Lung (tissue), 12 donors: ENCODE results near the gene VWA5B1. TPM values are rescaled to one million over a fixed set of nuclear protein-coding genes. Genes with fewer than 3 reads are reported as not detected.

Experiments
- ATAC-seq: fragments of 200-7000 bp; cut with Tn5 transposase; one replicate; pipeline ENCODE4 v1.9.1; 2020; ENCODE audit warnings: moderate number of reproducible peaks; ENCODE audit not compliant: insufficient read depth, low FRiP score
- DNase-seq, 3 donors: peaks; one replicate each; pipeline ENCODE4 v3.0.0-alpha.2; 2013 to 2017
- H3K27ac ChIP-seq, 2 donors: one replicate each; pipeline ENCODE4 v1.5.1; 2013; ENCODE audit warnings: mild to moderate bottlenecking in 2 of 2, moderate library complexity in 2 of 2, control low read depth in 1 of 2, inconsistent platforms in 1 of 2, low read depth in 1 of 2, low read length in 1 of 2
- H3K27me3 ChIP-seq, 3 donors: one replicate each; pipeline ENCODE4 v1.5.1; 2013; ENCODE audit warnings: low read length in 2 of 3; ENCODE audit not compliant: control insufficient read depth in 3 of 3, insufficient read depth in 3 of 3
- H3K36me3 ChIP-seq, 4 donors: one replicate each; pipeline ENCODE4 v1.5.1; 2013; ENCODE audit warnings: low read length in 4 of 4, mild to moderate bottlenecking in 1 of 4, moderate library complexity in 1 of 4; ENCODE audit not compliant: control insufficient read depth in 4 of 4, insufficient read depth in 4 of 4
- H3K4me1 ChIP-seq, 5 donors: one replicate each; pipeline ENCODE4 v1.5.1; 2013; ENCODE audit warnings: low read length in 5 of 5, mild to moderate bottlenecking in 2 of 5, moderate library complexity in 1 of 5; ENCODE audit not compliant: control insufficient read depth in 5 of 5, insufficient read depth in 5 of 5
- H3K4me3 ChIP-seq: one replicate; pipeline ENCODE4 v1.5.1; 2013; ENCODE audit warnings: mild to moderate bottlenecking, control low read depth, moderate library complexity
- H3K9ac ChIP-seq, 2 donors: one replicate each; pipeline ENCODE4 v1.5.1; 2013; ENCODE audit warnings: low read length in 2 of 2, control low read depth in 1 of 2; ENCODE audit not compliant: insufficient read depth in 1 of 2
- H3K9me3 ChIP-seq, 4 donors: one replicate each; pipeline ENCODE4 v1.5.1; 2013; ENCODE audit warnings: low read length in 3 of 4, mild to moderate bottlenecking in 1 of 4, moderate library complexity in 1 of 4; ENCODE audit not compliant: control insufficient read depth in 4 of 4, insufficient read depth in 3 of 4
- CTCF ChIP-seq: IDR thresholded peaks from 2 replicates; pipeline ENCODE4 v1.5.1; 2012; ENCODE audit warnings: mild to moderate bottlenecking; ENCODE audit errors: control extremely low read depth, extremely low read depth
- WGBS, 2 donors: extraction: QIAGEN DNeasy Blood & Tissue Kit; methylation state at CpG; one replicate each; pipeline ENCODE4 v1.1.7; 2013; 5-methylcytosine and 5-hydroxymethylcytosine counted together
- polyA plus RNA-seq, 2 donors: library from polyadenylated mRNA; stranded (reverse); fragments of 200-250 nt; gene quantifications; one replicate each; pipeline ENCODE4 v1.2.1, GENCODE V29; 2013
- total RNA-seq, 2 donors: library from RNA; depleted of rRNA in 1 of 2; stranded (reverse); fragments of >200 nt in 1 of 2; gene quantifications; one replicate each; pipeline ENCODE4 v1.2.1, GENCODE V29; 2014 to 2021
- donor health status: control.
- donor health status: control.
- donor health status: Bipolar disorder and iron deficiency.
- donor health status: healthy.
- donor health status: DM: yes; HTN: yes; CAD: no.

The VWA5B1 gene
- total and polyA plus RNA-seq, 4 donors: 0.02 to 0.40 (median 0.26) TPM

GRCh38 chr1:20343938-20344302 lies 53.2 kb downstream of the VWA5B1 start:
- Histone ChIP-seq H3K27ac (no peak overlapping the region), H3K27me3 (peaks cover 0 to 27% (median 4%) of the 10 kb centered on the region in 3 donors), H3K9ac (no peak overlapping the region), H3K4me3 (no peak overlapping the region), H3K36me3 (no peaks in the 10 kb centered on the region), H3K9me3 (peaks cover 0 to 3% (median 0%) of the 10 kb centered on the region in 4 donors), H3K4me1 (peaks cover 0 to 7% (median 0%) of the 10 kb centered on the region in 5 donors)
- 22 to 32% methylated on average over 7 to 10 of the region's 10 CpGs for WGBS, 2 donors
- ATAC-seq (no peak), DNase-seq (no peak)
- TF ChIP-seq CTCF: no peak

DNA sequence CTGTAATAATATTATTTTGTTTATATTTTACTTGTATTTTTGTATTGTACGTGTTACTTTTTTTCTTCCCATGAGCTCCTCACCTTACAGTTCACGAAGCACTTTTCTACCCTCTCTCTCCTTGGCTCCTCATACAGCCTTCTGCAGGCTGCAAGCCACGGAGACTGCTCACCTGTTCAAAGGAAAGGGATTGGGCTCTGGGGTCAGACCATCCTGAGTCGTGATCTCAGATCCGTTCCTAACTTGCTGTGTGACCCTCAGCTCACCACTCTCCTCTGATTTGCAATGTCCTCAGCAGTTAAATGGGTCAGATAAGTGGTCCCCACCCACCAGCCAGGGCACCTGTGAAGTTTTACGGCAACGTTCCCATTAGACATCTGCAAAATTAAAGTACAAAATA lies 54.1 kb downstream of the VWA5B1 start:
- no peaks in the 10 kb centered on the region for H3K36me3 ChIP-seq
- TF ChIP-seq CTCF: no peak
- no peak overlapping the region for H3K27ac ChIP-seq
- peaks cover 0 to 23% (median 4%) of the 10 kb centered on the region in 3 donors for H3K27me3 ChIP-seq
- DNase-seq (no peak), ATAC-seq (no peak)
- no peak overlapping the region for H3K9ac ChIP-seq
- peaks cover 0 to 3% (median 0%) of the 10 kb centered on the region in 4 donors for H3K9me3 ChIP-seq
- H3K4me1 ChIP-seq: peaks cover 0 to 7% (median 0%) of the 10 kb centered on the region in 5 donors
- no peak overlapping the region for H3K4me3 ChIP-seq
- WGBS, 2 donors: 47 to 51% methylated on average over 7 of the region's 7 CpGs

GRCh38 chr1:20345419-20345818 lies 54.7 kb downstream of the VWA5B1 start:
- Histone ChIP-seq H3K9ac (no peak overlapping the region), H3K27me3 (peaks cover 0 to 19% (median 4%) of the 10 kb centered on the region in 3 donors), H3K36me3 (no peaks in the 10 kb centered on the region), H3K27ac (no peak overlapping the region), H3K4me1 (peaks cover 0 to 7% (median 0%) of the 10 kb centered on the region in 5 donors), H3K4me3 (no peak overlapping the region), H3K9me3 (peaks cover 0 to 5% (median 0%) of the 10 kb centered on the region in 4 donors)
- DNase-seq: no peak
- no peak for ATAC-seq
- TF ChIP-seq CTCF: no peak
- 87% methylated on average over 13 of the region's 13 CpGs for WGBS, 2 donors

DNA sequence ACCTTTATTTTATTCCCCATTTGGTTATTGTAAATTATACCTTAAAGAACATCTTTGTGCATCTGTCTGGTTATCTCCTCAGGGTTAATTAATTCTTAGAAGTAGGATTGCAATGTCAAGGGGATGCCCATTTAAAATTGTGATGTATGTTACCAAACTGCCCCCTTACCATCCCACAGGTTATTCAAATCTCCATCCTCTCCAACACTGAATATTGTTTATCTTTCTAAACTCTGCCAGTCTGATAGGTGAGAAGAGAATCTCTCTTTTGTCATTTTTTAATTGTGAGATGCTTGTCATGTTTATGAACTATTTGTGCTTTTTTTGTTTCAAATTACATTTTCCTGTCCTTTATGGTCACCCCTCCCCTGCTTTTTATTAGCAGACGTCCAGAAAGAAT lies 55.8 kb downstream of the VWA5B1 start:
- TF ChIP-seq CTCF: no peak
- Histone ChIP-seq H3K27ac (no peak overlapping the region), H3K4me3 (no peak overlapping the region), H3K27me3 (peaks cover 0 to 19% (median 4%) of the 10 kb centered on the region in 3 donors), H3K4me1 (peaks cover 0 to 7% (median 0%) of the 10 kb centered on the region in 5 donors), H3K36me3 (no peaks in the 10 kb centered on the region), H3K9ac (no peak overlapping the region), H3K9me3 (peaks cover 0 to 6% (median 0%) of the 10 kb centered on the region in 4 donors)
- 84 to 85% methylated on average over 1 of the region's 1 CpG for WGBS, 2 donors
- no peak for ATAC-seq
- no peak for DNase-seq
